Neutrophil (primary cell): ENCODE data around the gene STARD7.
"Not testable (repeated sequence)": the region's sequence is repeated elsewhere in the genome, so short reads cannot be mapped to it uniquely, and the experiment has no call there.

Source experiments
- H3K27ac ChIP-seq: fragments of 200-600 bp; sonication (generic); 2 replicates; pipeline ENCODE4 v1.5.1; 2016; ENCODE audit warnings: mild to moderate bottlenecking, moderate library complexity
- H3K27me3 ChIP-seq: fragments of 200-600 bp; sonication (generic); 2 replicates; pipeline ENCODE4 v1.6.0; 2016; ENCODE audit warnings: mild to moderate bottlenecking
- H3K36me3 ChIP-seq: fragments of 200-600 bp; sonication (generic); 2 replicates; pipeline ENCODE4 v1.5.1; 2017
- H3K4me1 ChIP-seq, 2 experiments: fragments of 200-600 bp in 1 of 2; sonication (generic) in 1 of 2; 1 replicate in 1 of 2; 2 replicates in 1 of 2; pipeline versions ENCODE4 v1.5.1 to v1.6.1; 2013 to 2016; ENCODE audit warnings: low read depth in 1 of 2, low read length in 1 of 2, mild to moderate bottlenecking in 1 of 2, moderate library complexity in 1 of 2; ENCODE audit not compliant: control insufficient read depth in 1 of 2, insufficient read depth in 1 of 2
- H3K4me3 ChIP-seq, 2 experiments: fragments of 200-600 bp in 1 of 2; sonication (generic) in 1 of 2; 1 replicate in 1 of 2; 2 replicates in 1 of 2; pipeline ENCODE4 v1.5.1; 2013 to 2016; ENCODE audit warnings: low read depth in 1 of 2, low read length in 1 of 2, mild to moderate bottlenecking in 1 of 2, moderate library complexity in 1 of 2
- H3K9me3 ChIP-seq: fragments of 200-600 bp; sonication (generic); 2 replicates; pipeline ENCODE4 v1.5.1; 2016
- TF ChIP-seq, protein P1 (sequence below): fragments of 200-600 bp; sonication (generic); IDR thresholded peaks from 2 replicates; pipeline ENCODE4 v1.5.1; 2016; ENCODE audit warnings: antibody characterized with exemption

The STARD7 gene

DNA sequence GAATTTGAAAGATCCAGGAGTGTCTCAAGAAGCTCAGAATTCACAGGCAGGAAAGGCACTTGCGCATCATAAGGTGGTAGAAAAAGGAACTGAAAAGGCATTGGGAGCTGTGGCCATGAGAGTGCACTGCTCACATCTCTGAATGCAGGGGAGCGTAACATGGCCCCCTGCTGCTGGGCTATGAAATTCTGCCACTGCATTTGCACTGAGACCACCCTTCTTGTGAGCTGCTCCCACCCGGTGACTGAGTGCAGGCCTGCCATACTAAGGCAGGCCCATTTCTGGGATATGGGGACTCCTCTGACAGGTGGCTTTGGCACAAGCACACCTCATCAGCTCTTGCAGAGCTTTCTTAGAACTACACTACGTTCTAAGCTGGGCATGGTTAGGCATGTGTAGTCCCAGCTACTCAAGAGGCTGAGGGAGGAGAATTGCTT is 25.3 kb upstream of the STARD7 start:
- TF ChIP-seq, protein P1, sequence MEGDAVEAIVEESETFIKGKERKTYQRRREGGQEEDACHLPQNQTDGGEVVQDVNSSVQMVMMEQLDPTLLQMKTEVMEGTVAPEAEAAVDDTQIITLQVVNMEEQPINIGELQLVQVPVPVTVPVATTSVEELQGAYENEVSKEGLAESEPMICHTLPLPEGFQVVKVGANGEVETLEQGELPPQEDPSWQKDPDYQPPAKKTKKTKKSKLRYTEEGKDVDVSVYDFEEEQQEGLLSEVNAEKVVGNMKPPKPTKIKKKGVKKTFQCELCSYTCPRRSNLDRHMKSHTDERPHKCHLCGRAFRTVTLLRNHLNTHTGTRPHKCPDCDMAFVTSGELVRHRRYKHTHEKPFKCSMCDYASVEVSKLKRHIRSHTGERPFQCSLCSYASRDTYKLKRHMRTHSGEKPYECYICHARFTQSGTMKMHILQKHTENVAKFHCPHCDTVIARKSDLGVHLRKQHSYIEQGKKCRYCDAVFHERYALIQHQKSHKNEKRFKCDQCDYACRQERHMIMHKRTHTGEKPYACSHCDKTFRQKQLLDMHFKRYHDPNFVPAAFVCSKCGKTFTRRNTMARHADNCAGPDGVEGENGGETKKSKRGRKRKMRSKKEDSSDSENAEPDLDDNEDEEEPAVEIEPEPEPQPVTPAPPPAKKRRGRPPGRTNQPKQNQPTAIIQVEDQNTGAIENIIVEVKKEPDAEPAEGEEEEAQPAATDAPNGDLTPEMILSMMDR, result peak; percentile 33
- peak overlapping the region in 1 of 2 experiments; percentile 22 for H3K4me3 ChIP-seq
- H3K4me1 ChIP-seq, result peaks cover 25% of the 10 kb centered on the region in 2 experiments
- no peaks in the 10 kb centered on the region for H3K36me3 ChIP-seq
- peak overlapping the region; percentile 84 for H3K27ac ChIP-seq
- H3K9me3 ChIP-seq, result no peaks in the 10 kb centered on the region
- no peaks in the 10 kb centered on the region for H3K27me3 ChIP-seq

DNA sequence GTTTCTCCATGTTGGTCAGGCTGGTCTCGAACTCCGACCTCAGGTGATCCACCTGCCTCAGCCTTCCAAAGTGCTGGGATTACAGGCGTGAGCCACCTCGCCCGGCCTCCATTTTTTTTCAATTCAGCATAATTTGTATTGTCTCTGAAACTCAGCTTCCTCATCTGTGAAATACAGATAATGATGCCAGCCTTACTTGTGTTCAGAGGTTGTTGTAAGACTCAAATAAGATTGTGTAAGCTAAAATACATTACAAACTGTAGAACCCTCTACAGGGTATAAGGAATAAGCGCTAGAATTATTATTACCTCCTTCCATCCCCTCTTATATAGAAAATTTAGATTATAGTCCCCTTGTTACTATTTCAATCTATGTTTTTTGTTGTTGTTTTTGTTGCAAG is 24.8 kb upstream of the STARD7 start:
- Histone ChIP-seq H3K4me3 (peak overlapping the region in 1 of 2 experiments; percentile 22), H3K27ac (peak overlapping the region; percentile 84), H3K36me3 (no peaks in the 10 kb centered on the region)

DNA sequence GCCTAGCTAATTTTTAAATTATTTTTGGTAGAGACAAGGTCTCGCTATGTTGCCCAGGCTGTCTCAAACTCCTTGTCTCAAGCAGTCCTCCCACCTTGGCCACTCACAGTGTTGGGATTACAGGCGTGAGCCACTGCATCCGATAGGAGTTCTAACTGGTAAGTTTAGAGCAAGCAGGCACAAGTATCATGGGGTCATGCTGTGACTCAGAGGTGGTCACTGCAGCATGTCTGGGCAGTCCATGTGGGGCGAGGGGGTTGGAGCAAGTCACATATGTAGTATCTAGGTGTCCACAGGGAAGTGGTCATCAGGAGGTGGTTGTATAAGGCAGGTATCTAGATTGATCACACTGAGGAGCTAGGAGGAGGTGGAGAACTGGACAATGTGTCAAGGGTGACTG is 22.7 kb upstream of the STARD7 start:
- Histone ChIP-seq H3K36me3 (no peaks in the 10 kb centered on the region), H3K4me1 (peaks cover 24 to 25% of the 10 kb centered on the region in 2 experiments), H3K27me3 (no peaks in the 10 kb centered on the region), H3K27ac (no peak overlapping the region), H3K4me3 (no peak overlapping the region), H3K9me3 (no peaks in the 10 kb centered on the region)
- TF ChIP-seq, protein P1, result no peak

More for the DNA sequence above, 24.8 kb upstream of the STARD7 start:
- Histone ChIP-seq H3K27me3 (no peaks in the 10 kb centered on the region), H3K9me3 (no peaks in the 10 kb centered on the region), H3K4me1 (peaks cover 24 to 25% of the 10 kb centered on the region in 2 experiments)
- TF ChIP-seq, protein P1, result no peak

DNA sequence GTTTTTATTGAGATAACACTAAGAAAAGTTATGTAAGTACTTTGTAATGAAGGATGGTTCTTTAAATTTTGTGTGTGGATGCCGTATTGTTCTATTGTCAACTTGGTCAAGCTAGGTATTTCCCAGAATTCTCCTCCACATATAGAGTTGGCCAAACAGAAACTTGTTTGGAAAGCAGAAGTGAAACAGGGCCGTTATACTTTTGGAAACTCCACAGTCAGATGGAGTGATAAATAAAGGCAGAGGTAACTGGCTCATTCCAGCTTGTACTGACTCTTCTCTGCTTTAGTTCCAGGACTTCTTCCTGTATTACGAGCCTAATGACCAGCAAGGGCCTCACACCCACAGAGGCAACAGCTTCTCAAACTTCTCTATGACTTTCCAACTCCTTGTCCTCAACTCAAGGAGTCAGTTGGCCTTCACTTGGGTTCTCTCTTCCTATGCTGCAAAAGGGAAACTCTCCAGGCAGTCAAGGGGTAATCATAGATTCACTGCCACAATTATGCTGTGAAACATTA is 16.4 kb upstream of the STARD7 start:
- Histone ChIP-seq H3K36me3 (no peaks in the 10 kb centered on the region), H3K4me1 (peaks cover 36% of the 10 kb centered on the region in 2 experiments), H3K9me3 (no peaks in the 10 kb centered on the region), H3K27me3 (no peaks in the 10 kb centered on the region), H3K27ac (peak overlapping the region; percentile 74), H3K4me3 (no peak overlapping the region)
- TF ChIP-seq, protein P1, result no peak

DNA sequence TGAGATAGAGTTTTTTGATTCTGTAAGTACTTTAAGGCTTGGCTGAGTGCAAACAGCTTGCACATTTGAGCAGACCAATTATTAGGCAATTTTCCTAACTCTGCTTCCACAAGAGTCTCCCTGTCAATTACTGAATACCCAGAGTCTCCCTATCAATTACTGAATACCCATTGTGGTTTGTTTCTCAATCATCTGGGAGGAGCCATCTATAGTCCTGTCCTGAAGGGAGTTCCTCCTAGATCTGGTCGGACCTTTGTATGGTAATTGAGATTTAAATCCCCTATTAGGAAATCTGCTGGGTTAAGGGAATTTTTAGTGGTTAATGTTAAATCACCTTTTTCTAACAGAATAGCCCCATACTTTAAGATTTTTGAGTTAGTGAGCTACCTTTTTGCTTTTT is 12.5 kb upstream of the STARD7 start:
- Histone ChIP-seq H3K27ac (peak overlapping the region; percentile 64), H3K4me1 (peaks cover 63 to 64% of the 10 kb centered on the region in 2 experiments)
- H3K4me3 ChIP-seq, H3K36me3 ChIP-seq, H3K27me3 ChIP-seq, H3K9me3 ChIP-seq: not testable (repeated sequence)

DNA sequence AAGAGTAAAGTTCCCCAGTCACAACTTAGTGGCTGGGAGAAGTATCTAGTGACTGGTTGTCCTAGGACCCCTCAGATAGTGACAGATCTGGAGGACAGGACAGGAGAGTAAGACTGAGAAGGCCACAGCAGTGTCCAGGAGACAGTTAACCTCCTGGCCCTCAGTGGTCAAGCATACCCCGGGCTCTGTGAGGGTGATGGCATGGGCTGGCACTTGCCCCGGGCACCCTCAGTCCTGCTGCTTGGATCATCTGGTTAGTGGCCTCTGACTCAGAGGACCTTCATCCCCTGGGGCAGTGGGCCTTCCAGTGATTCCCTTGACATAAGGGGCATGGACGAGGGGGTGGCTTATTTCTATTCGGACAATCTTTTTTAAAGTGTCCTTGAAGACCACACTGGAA is 11.3 kb upstream of the STARD7 start:
- H3K36me3 ChIP-seq, H3K27me3 ChIP-seq, H3K9me3 ChIP-seq, H3K4me3 ChIP-seq: not testable (repeated sequence)
- H3K27ac ChIP-seq, result peak overlapping the region; percentile 79
- H3K4me1 ChIP-seq, result peaks cover 54 to 58% of the 10 kb centered on the region in 2 experiments
